Keratinocyte (primary cell): Measurements from ENCODE around the gene EAPP. TPM values are rescaled to one million over a fixed set of nuclear protein-coding genes. Genes with fewer than 3 reads are reported as not detected.

ENCODE experiments used
- DNase-seq: peaks from one replicate; pipeline ENCODE4 v3.0.0-alpha.2; 2011; ENCODE audit warnings: low read depth, missing footprints, low spot score
- FAIRE-seq: peaks from 2 replicates; lab custom pipeline; 2011; peaks lifted over from hg19 to GRCh38; lab: Jason Lieb, UNC
- H2AFZ ChIP-seq: 2 replicates; pipeline ENCODE4 v1.6.0; 2012; ENCODE audit warnings: low read length, control low read depth, inconsistent platforms; ENCODE audit not compliant: control insufficient read depth
- H3K27ac ChIP-seq: 2 replicates; pipeline ENCODE4 v1.5.1; 2011; ENCODE audit warnings: low read length; ENCODE audit not compliant: control insufficient read depth, insufficient read depth
- H3K27me3 ChIP-seq: 3 replicates; pipeline ENCODE4 v1.6.0; 2011; ENCODE audit warnings: low read length; ENCODE audit not compliant: control insufficient read depth, insufficient read depth; ENCODE audit errors: extremely low read depth
- H3K36me3 ChIP-seq, 2 experiments: 2 replicates in 1 of 2; 3 replicates in 1 of 2; pipeline ENCODE4 v1.5.1; 2011; ENCODE audit warnings: low read length in 2 of 2, mild to moderate bottlenecking in 1 of 2; ENCODE audit not compliant: control insufficient read depth in 2 of 2, insufficient read depth in 2 of 2; ENCODE audit errors: extremely low read depth in 1 of 2
- H3K4me1 ChIP-seq: 3 replicates; pipeline ENCODE4 v1.5.1; 2011; ENCODE audit warnings: low read length; ENCODE audit not compliant: control insufficient read depth, insufficient read depth; ENCODE audit errors: extremely low read depth
- H3K4me2 ChIP-seq: 3 replicates; pipeline ENCODE4 v1.6.0; 2011; ENCODE audit warnings: low read depth, low read length; ENCODE audit not compliant: control insufficient read depth, insufficient read depth; ENCODE audit errors: extremely low read depth
- H3K4me3 ChIP-seq, 3 experiments: fragments of 200-600 bp in 1 of 3; sonication (generic) in 1 of 3; 2 replicates in 2 of 3; 3 replicates in 1 of 3; pipeline ENCODE4 v1.5.1; 2011 to 2016; ENCODE audit warnings: low read length in 3 of 3, mild to moderate bottlenecking in 3 of 3, control low read depth in 2 of 3, inconsistent platforms in 1 of 3, low read depth in 1 of 3, mixed read lengths in 1 of 3, mixed run types in 1 of 3, moderate library complexity in 1 of 3; ENCODE audit not compliant: control insufficient read depth in 2 of 3, insufficient read depth in 2 of 3; ENCODE audit errors: extremely low read depth in 1 of 3
- H3K79me2 ChIP-seq: 2 replicates; pipeline ENCODE4 v1.6.0; 2012; ENCODE audit warnings: low read length; ENCODE audit not compliant: control insufficient read depth, insufficient read depth
- H3K9ac ChIP-seq: 3 replicates; pipeline ENCODE4 v1.6.0; 2011; ENCODE audit warnings: low read length; ENCODE audit not compliant: control insufficient read depth, insufficient read depth; ENCODE audit errors: extremely low read depth
- H3K9me1 ChIP-seq: 3 replicates; pipeline ENCODE4 v1.6.0; 2011; ENCODE audit warnings: low read length; ENCODE audit not compliant: control insufficient read depth, insufficient read depth; ENCODE audit errors: extremely low read depth
- H3K9me3 ChIP-seq: 2 replicates; pipeline ENCODE4 v1.5.1; 2012; ENCODE audit warnings: low read depth, low read length; ENCODE audit not compliant: control insufficient read depth
- H4K20me1 ChIP-seq: 3 replicates; pipeline ENCODE4 v1.6.0; 2011; ENCODE audit warnings: low read length; ENCODE audit not compliant: control insufficient read depth, insufficient read depth; ENCODE audit errors: extremely low read depth
- EZH2 ChIP-seq: IDR thresholded peaks from one replicate; pipeline ENCODE4 v1.6.1; 2012; ENCODE audit warnings: inconsistent platforms, mild to moderate bottlenecking, low read length, moderate library complexity
- dilution Hi-C: fragments of 300-500 bp; cut with MboI; formaldehyde crosslinking; loops from one replicate; pipeline ENCODE4 v1.7.0; 2020; ENCODE audit warnings: low sequenced_read_pairs; ENCODE audit not compliant: extremely low pct_ligation_motif_present
- polyA plus RNA-seq, 5 experiments: library from polyadenylated mRNA; depleted of rRNA in 3 of 5; stranded (reverse) in 3 of 5; stranded (forward) in 1 of 5; unstranded in 1 of 5; fragments of >200 nt; gene quantifications; 1 replicate in 1 of 5; 2 replicates in 3 of 5; 3 replicates in 1 of 5; pipeline versions ENCODE4 v1.2.1 to v1.2.3, GENCODE V29; 2011 to 2012; ENCODE audit warnings: missing spikeins in 2 of 5, low read depth in 1 of 5, low replicate concordance in 1 of 5
- TF ChIP-seq, protein P1 (sequence below), 3 experiments: IDR thresholded peaks in 1 of 3; conservative IDR thresholded peaks in 1 of 3; optimal IDR thresholded peaks in 1 of 3; 2 replicates in 2 of 3; 3 replicates in 1 of 3; pipeline versions ENCODE3 to v1.5.1; 2011; ENCODE audit warnings: low read length in 3 of 3, mild to moderate bottlenecking in 3 of 3, moderate library complexity in 2 of 3, control low read depth in 1 of 3, inconsistent platforms in 1 of 3; ENCODE audit not compliant: insufficient read depth in 2 of 3; ENCODE audit errors: extremely low read depth in 1 of 3

EAPP gene
- polyA plus RNA-seq, 1 donor (not counting 4 experiments of a cell fraction or from before 2014, with no cell fraction given) = 45.3 TPM

DNA sequence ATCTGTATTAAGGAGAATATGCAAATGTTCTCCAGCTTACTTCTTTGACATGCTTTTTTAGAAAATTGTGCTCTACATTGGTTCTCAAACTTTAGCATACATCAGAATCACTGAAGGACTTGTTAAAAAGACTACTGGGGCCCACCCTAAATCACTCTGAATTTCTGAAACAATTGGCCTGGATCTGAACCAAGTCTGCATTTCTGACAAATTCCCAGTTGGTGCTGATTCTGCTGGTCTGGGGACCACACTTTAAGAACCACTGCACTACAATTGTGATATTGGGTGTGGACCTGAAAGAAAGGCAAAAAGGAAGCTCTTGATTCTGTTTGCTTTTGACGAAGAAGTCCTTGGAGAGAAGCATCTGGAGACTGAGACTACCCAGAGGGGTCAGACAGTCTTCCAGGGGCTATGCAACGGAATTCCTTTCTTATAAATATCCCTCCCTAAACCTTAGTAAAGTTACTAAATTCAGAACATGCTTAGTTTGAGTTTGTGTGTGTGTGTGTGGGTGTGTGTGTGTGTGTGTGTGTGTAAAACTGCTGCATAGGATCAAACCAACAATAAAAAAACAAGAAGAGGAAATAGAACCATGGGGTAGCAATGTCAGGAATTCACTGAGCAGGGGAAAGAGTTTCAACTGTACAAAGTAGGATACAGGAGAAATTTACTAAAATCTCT is 36.8 kb downstream of the EAPP start:
- Histone ChIP-seq H3K27ac (no peak overlapping the region), H3K27me3 (no peaks in the 10 kb centered on the region), H3K9me1 (no peaks in the 10 kb centered on the region), H3K4me3 (no peak overlapping the region), H3K4me2 (no peak overlapping the region), H3K36me3 (no peaks in the 10 kb centered on the region), H3K79me2 (no peaks in the 10 kb centered on the region), H4K20me1 (no peaks in the 10 kb centered on the region), H3K9ac (no peak overlapping the region), H3K4me1 (peaks cover 11% of the 10 kb centered on the region), H2AFZ (no peak overlapping the region), H3K9me3 (no peaks in the 10 kb centered on the region)
- FAIRE-seq = peak; percentile 5
- DNase-seq = no peak
- dilution Hi-C loops = no loop called here
- no peak for TF ChIP-seq EZH2
- TF ChIP-seq, protein P1, sequence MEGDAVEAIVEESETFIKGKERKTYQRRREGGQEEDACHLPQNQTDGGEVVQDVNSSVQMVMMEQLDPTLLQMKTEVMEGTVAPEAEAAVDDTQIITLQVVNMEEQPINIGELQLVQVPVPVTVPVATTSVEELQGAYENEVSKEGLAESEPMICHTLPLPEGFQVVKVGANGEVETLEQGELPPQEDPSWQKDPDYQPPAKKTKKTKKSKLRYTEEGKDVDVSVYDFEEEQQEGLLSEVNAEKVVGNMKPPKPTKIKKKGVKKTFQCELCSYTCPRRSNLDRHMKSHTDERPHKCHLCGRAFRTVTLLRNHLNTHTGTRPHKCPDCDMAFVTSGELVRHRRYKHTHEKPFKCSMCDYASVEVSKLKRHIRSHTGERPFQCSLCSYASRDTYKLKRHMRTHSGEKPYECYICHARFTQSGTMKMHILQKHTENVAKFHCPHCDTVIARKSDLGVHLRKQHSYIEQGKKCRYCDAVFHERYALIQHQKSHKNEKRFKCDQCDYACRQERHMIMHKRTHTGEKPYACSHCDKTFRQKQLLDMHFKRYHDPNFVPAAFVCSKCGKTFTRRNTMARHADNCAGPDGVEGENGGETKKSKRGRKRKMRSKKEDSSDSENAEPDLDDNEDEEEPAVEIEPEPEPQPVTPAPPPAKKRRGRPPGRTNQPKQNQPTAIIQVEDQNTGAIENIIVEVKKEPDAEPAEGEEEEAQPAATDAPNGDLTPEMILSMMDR (optimal IDR thresholded peaks at IDR 0.05 in 1 of 3, IDR thresholded peaks at IDR 0.05 in 1 of 3, conservative IDR thresholded peaks at IDR 0.05 in 1 of 3; ENCODE audit: extremely low read depth in 1 of 3, insufficient read depth in 2 of 3, low read length in 3 of 3) = no peak

DNA sequence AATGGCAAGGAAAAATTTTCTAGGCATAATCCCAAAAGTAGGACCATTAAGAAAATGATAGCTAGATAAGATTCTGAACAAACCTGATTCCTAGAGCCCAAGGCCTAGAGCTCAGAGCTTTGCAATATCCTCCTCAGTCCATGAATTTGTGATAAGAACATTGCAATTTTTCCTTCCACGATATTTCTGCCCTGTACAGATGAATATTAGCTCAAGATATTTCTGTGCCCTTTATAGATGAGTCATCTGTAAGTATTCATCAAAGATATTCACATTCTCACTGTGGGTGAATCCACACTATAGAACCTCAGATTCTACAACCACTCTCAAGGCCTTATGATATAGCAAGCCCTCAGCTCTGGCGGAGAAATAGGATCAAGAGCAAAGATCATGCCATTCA is 37.5 kb downstream of the EAPP start:
- H3K4me3 ChIP-seq = no peak overlapping the region
- DNase-seq = no peak
- no peaks in the 10 kb centered on the region for H3K36me3 ChIP-seq
- no peak overlapping the region for H2AFZ ChIP-seq
- no peaks in the 10 kb centered on the region for H3K79me2 ChIP-seq
- no peak overlapping the region for H3K9ac ChIP-seq
- no peak overlapping the region for H3K4me2 ChIP-seq
- no peaks in the 10 kb centered on the region for H3K27me3 ChIP-seq
- H3K9me3 ChIP-seq = no peaks in the 10 kb centered on the region
- no peak for TF ChIP-seq EZH2
- TF ChIP-seq, protein P1 (optimal IDR thresholded peaks at IDR 0.05 in 1 of 3, IDR thresholded peaks at IDR 0.05 in 1 of 3, conservative IDR thresholded peaks at IDR 0.05 in 1 of 3; ENCODE audit: extremely low read depth in 1 of 3, insufficient read depth in 2 of 3, low read length in 3 of 3) = no peak
- FAIRE-seq = no peak
- H3K9me1 ChIP-seq = no peaks in the 10 kb centered on the region
- H3K4me1 ChIP-seq = peaks cover 18% of the 10 kb centered on the region
- dilution Hi-C loops = no loop called here
- no peaks in the 10 kb centered on the region for H4K20me1 ChIP-seq
- no peak overlapping the region for H3K27ac ChIP-seq
